Stimulated activated naive CD4-positive, alpha-beta T cell treated with Interleukin-2 at 50 U/mL for 16 hours (primary cell): ENCODE data around the gene ZNF10.

Experiments used
- DNase-seq: peaks from one replicate; lab custom pipeline; 2025; lab: John Stamatoyannopoulos, UW

Gene ZNF10

DNA sequence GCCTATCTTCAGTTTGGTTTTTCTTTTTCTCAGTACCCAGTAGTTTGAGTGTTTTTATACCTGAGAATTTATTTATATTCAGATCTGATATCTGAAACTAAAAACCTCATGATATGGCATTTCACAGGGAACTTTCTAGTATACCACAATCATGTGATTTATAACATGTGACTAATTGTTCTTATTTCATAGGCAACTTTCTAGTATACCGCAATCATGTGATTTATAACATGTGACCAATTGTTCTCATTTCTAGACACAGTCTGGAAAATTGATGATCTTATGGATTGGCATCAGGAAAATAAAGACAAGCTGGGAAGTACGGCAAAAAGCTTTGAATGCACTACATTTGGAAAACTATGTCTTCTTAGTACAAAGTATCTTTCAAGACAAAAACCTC lies 71.5 kb downstream of the ZNF10 start:
- no peak for DNase-seq

DNA sequence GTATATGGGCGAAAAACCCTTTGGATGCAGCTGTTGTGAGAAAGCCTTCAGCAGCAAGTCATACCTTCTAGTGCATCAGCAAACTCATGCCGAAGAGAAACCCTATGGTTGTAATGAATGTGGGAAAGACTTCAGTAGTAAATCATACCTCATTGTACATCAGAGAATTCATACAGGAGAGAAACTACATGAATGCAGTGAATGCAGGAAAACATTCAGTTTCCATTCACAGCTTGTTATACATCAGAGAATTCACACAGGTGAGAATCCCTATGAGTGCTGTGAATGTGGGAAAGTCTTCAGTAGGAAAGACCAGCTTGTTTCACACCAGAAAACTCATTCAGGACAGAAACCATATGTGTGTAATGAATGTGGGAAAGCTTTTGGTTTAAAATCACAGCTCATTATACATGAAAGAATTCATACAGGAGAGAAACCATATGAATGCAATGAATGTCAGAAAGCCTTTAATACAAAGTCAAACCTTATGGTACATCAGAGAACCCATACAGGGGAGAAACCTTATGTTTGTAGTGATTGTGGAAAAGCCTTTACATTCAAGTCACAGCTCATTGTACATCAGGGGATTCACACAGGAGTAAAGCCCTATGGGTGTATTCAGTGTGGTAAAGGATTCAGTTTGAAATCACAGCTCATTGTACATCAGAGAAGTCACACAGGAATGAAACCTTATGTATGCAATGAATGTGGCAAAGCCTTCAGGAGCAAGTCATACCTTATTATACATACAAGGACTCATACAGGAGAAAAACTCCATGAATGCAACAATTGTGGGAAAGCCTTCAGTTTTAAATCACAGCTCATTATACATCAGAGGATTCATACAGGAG lies 72.3 kb downstream of the ZNF10 start:
- no peak for DNase-seq

DNA sequence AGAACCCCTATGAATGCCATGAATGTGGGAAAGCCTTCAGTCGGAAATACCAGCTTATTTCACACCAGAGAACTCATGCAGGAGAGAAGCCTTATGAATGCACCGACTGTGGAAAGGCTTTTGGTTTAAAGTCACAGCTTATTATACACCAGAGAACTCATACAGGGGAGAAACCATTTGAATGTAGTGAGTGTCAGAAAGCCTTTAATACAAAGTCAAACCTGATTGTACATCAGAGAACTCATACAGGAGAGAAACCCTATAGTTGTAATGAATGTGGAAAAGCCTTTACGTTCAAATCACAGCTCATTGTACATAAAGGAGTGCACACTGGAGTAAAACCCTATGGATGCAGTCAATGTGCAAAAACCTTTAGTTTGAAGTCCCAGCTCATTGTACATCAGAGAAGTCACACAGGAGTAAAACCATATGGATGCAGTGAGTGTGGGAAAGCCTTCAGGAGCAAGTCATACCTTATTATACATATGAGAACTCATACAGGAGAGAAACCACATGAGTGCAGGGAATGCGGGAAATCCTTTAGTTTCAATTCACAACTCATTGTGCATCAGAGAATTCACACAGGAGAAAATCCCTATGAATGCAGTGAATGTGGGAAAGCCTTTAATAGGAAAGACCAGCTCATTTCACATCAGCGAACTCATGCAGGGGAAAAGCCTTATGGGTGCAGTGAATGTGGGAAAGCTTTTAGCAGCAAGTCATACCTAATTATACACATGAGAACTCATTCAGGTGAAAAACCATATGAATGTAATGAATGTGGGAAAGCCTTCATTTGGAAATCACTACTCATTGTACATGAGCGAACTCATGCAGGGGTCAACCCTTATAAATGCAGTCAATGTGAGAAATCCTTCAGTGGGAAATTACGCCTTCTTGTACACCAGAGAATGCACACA lies 73.2 kb downstream of the ZNF10 start:
- DNase-seq: no peak

DNA sequence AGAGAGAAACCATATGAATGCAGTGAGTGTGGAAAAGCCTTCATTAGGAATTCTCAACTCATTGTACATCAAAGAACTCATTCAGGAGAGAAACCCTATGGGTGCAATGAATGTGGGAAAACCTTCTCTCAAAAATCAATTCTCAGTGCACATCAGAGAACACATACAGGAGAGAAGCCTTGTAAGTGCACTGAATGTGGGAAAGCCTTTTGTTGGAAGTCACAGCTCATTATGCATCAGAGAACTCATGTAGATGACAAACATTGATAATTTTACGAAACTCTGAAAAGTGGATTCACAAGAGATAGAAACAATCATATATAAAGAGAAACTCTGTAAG lies 73.8 kb downstream of the ZNF10 start:
- no peak for DNase-seq

DNA sequence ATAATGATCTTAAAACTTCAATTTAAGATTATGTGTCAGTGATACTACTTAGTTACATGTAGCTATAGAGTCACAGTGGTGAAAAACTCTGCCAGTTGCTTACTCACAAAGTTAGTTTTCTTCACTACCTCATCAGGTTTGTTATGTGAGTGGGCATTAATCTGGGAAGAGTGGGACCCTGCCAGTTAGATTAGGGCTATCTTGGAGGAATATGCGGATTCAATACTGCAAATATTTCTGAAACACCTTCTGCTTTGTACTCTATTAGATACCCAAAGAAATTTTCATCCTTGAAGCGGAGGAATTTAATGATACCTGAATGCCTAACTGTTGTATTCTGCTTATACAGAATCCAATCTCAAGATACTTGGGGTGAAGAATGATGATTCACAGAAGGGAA lies 76.0 kb downstream of the ZNF10 start:
- DNase-seq: no peak
